DOHH2 (cell line): Measurements from ENCODE around the gene DENND1A.

Source experiments
- CTCF ChIP-seq: fragments of 200-600 bp; sonication (generic); IDR thresholded peaks from one replicate; pipeline ENCODE4 v1.5.1; 2014; ENCODE audit warnings: antibody characterized with exemption, mild to moderate bottlenecking, low read depth, low read length; ENCODE audit not compliant: poor library complexity, severe bottlenecking
- EZH2phosphoT487 ChIP-seq: fragments of 200-600 bp; sonication (generic); IDR thresholded peaks from 2 replicates; pipeline ENCODE4 v1.6.1; 2017; ENCODE audit warnings: borderline replicate concordance, mild to moderate bottlenecking, antibody characterized with exemption, low read length, moderate library complexity, mixed read lengths

GRCh38 chr9:123440256-123440655 lies 489.7 kb downstream of the DENND1A start:
- TF ChIP-seq CTCF (no peak), EZH2phosphoT487 (no peak)
